Mucosa of stomach (tissue), 1 donor: Measurements from ENCODE around the gene NUB1.

Experiments
- H3K27me3 ChIP-seq: one replicate; pipeline ENCODE4 v1.7.0; 2013; ENCODE audit warnings: mild to moderate bottlenecking, low read length; ENCODE audit not compliant: control insufficient read depth, insufficient read depth
- H3K36me3 ChIP-seq: one replicate; pipeline ENCODE4 v1.7.0; 2013; ENCODE audit warnings: low read length; ENCODE audit not compliant: control insufficient read depth, insufficient read depth
- H3K4me1 ChIP-seq: one replicate; pipeline ENCODE4 v1.7.0; 2013; ENCODE audit warnings: mild to moderate bottlenecking, low read length; ENCODE audit not compliant: control insufficient read depth, insufficient read depth
- H3K4me3 ChIP-seq: one replicate; pipeline ENCODE4 v1.7.0; 2013; ENCODE audit warnings: low read length
- H3K9ac ChIP-seq: one replicate; pipeline ENCODE4 v1.7.0; 2013; ENCODE audit warnings: mild to moderate bottlenecking, low read length, moderate library complexity
- H3K9me3 ChIP-seq: one replicate; pipeline ENCODE4 v1.7.0; 2013; ENCODE audit warnings: mild to moderate bottlenecking, low read length, moderate library complexity; ENCODE audit not compliant: control insufficient read depth
- donor health status: Pancreatic carcinoma.

Gene NUB1

GRCh38 chr7:151389768-151390597 lies 48.4 kb downstream of the NUB1 start:
- Histone ChIP-seq H3K9ac (no peak overlapping the region), H3K27me3 (peaks cover 7% of the 10 kb centered on the region), H3K4me1 (no peaks in the 10 kb centered on the region), H3K36me3 (no peaks in the 10 kb centered on the region), H3K4me3 (no peak overlapping the region), H3K9me3 (no peaks in the 10 kb centered on the region)

- Histone ChIP-seq H3K4me1 (no peaks in the 10 kb centered on the region), H3K9ac (no peak overlapping the region), H3K4me3 (no peak overlapping the region), H3K27me3 (peaks cover 7% of the 10 kb centered on the region), H3K9me3 (no peaks in the 10 kb centered on the region), H3K36me3 (no peaks in the 10 kb centered on the region)
These were observed 49.2 kb downstream of the NUB1 start for GRCh38 chr7:151390598-151391357.

- no peak overlapping the region for H3K4me3 ChIP-seq
- H3K9me3 ChIP-seq: no peaks in the 10 kb centered on the region
- H3K36me3 ChIP-seq: no peaks in the 10 kb centered on the region
- H3K27me3 ChIP-seq: peaks cover 7% of the 10 kb centered on the region
- no peak overlapping the region for H3K9ac ChIP-seq
- H3K4me1 ChIP-seq: no peaks in the 10 kb centered on the region
These were observed 49.7 kb downstream of the NUB1 start for GRCh38 chr7:151391358-151391730.

GRCh38 chr7:151392002-151392401 lies 50.4 kb downstream of the NUB1 start:
- no peak overlapping the region for H3K9ac ChIP-seq

GRCh38 chr7:151392426-151392825 lies 50.8 kb downstream of the NUB1 start:
- no peaks in the 10 kb centered on the region for H3K9me3 ChIP-seq
- H3K36me3 ChIP-seq: no peaks in the 10 kb centered on the region
- H3K9ac ChIP-seq: no peak overlapping the region
- no peaks in the 10 kb centered on the region for H3K4me1 ChIP-seq
- H3K4me3 ChIP-seq: no peak overlapping the region
- H3K27me3 ChIP-seq: peaks cover 7% of the 10 kb centered on the region

More at GRCh38 chr7:151392002-151392401, 50.4 kb downstream of the NUB1 start:
- no peaks in the 10 kb centered on the region for H3K36me3 ChIP-seq
- H3K4me3 ChIP-seq: no peak overlapping the region
- H3K4me1 ChIP-seq: no peaks in the 10 kb centered on the region
- no peaks in the 10 kb centered on the region for H3K9me3 ChIP-seq
- H3K27me3 ChIP-seq: peaks cover 7% of the 10 kb centered on the region

- H3K36me3 ChIP-seq: no peaks in the 10 kb centered on the region
- no peaks in the 10 kb centered on the region for H3K9me3 ChIP-seq
- H3K4me3 ChIP-seq: no peak overlapping the region
- no peaks in the 10 kb centered on the region for H3K4me1 ChIP-seq
- H3K27me3 ChIP-seq: peaks cover 7% of the 10 kb centered on the region
- H3K9ac ChIP-seq: no peak overlapping the region
These were observed 51.7 kb downstream of the NUB1 start for GRCh38 chr7:151393031-151393977.

- Histone ChIP-seq H3K4me1 (no peaks in the 10 kb centered on the region), H3K9me3 (no peaks in the 10 kb centered on the region), H3K9ac (no peak overlapping the region), H3K4me3 (no peak overlapping the region), H3K27me3 (peaks cover 7% of the 10 kb centered on the region), H3K36me3 (no peaks in the 10 kb centered on the region)
These were observed 52.7 kb downstream of the NUB1 start for GRCh38 chr7:151394076-151395035.

- Histone ChIP-seq H3K4me1 (no peaks in the 10 kb centered on the region), H3K9me3 (no peaks in the 10 kb centered on the region), H3K36me3 (no peaks in the 10 kb centered on the region), H3K27me3 (peaks cover 7% of the 10 kb centered on the region), H3K9ac (no peak overlapping the region), H3K4me3 (no peak overlapping the region)
These were observed 53.4 kb downstream of the NUB1 start for GRCh38 chr7:151395036-151395367.

GRCh38 chr7:151396328-151396970 lies 54.8 kb downstream of the NUB1 start:
- peaks cover 7% of the 10 kb centered on the region for H3K27me3 ChIP-seq
- no peaks in the 10 kb centered on the region for H3K9me3 ChIP-seq
- no peak overlapping the region for H3K4me3 ChIP-seq
- H3K36me3 ChIP-seq: no peaks in the 10 kb centered on the region
- H3K9ac ChIP-seq: no peak overlapping the region
- no peaks in the 10 kb centered on the region for H3K4me1 ChIP-seq

GRCh38 chr7:151397026-151397425 lies 55.4 kb downstream of the NUB1 start:
- H3K27me3 ChIP-seq: peaks cover 7% of the 10 kb centered on the region
- no peaks in the 10 kb centered on the region for H3K36me3 ChIP-seq
- H3K9me3 ChIP-seq: no peaks in the 10 kb centered on the region
- no peaks in the 10 kb centered on the region for H3K4me1 ChIP-seq
- H3K4me3 ChIP-seq: no peak overlapping the region
- no peak overlapping the region for H3K9ac ChIP-seq
